Fibroblast of skin of right quadriceps (primary cell): Measurements from ENCODE around the gene DSTYK.

Experiments
- DNase-seq: peaks from one replicate; pipeline ENCODE4 v3.0.0-alpha.2; 2013

Gene DSTYK

GRCh38 chr1:205124726-205125125 is 86.8 kb downstream of the DSTYK start:
- no peak for DNase-seq

- no peak for DNase-seq
Measured at GRCh38 chr1:205122489-205122882, 89.0 kb downstream of the DSTYK start.

- peak; percentile 98 for DNase-seq
Measured at GRCh38 chr1:205121660-205122488, 89.6 kb downstream of the DSTYK start, which contains the start of gene RBBP5. TSS of gene RBBP5 (minus strand) at chr1:205121978. CDS start at chr1:205121873, 105 bp downstream.

GRCh38 chr1:205118752-205119151 is 92.8 kb downstream of the DSTYK start:
- DNase-seq, result no peak

GRCh38 chr1:205111354-205111753 is 100.1 kb downstream of the DSTYK start:
- DNase-seq, result no peak

- no peak for DNase-seq
Measured at GRCh38 chr1:205109711-205110110, 101.8 kb downstream of the DSTYK start.

GRCh38 chr1:205109269-205109668 is 102.2 kb downstream of the DSTYK start:
- DNase-seq, result no peak

GRCh38 chr1:205108464-205108863 is 103.0 kb downstream of the DSTYK start:
- DNase-seq, result no peak

GRCh38 chr1:205107327-205107726 is 104.2 kb downstream of the DSTYK start:
- DNase-seq, result no peak

- no peak for DNase-seq
Measured at GRCh38 chr1:205102404-205102803, 109.1 kb downstream of the DSTYK start.

- DNase-seq, result no peak
Measured at GRCh38 chr1:205098242-205098641, 113.3 kb downstream of the DSTYK start.

- no peak for DNase-seq
Measured at GRCh38 chr1:205095422-205095821, 116.1 kb downstream of the DSTYK start.
